IMR-90 (cell line): Measurements from ENCODE around the gene FUT6. TPM values are rescaled to one million over a fixed set of nuclear protein-coding genes. Genes with fewer than 3 reads are reported as not detected.

Experiments used
- ATAC-seq: fragments of 200-7000 bp; cut with Tn5 transposase; 2 replicates; pipeline ENCODE4 v1.9.1; 2020; ENCODE audit warnings: low read depth, mild to moderate bottlenecking, moderate library complexity
- BruUV-seq: library from RNA; stranded (reverse); fragments of 400-500 nt; replicated peaks from 2 replicates; lab custom pipeline; 2021; lab: Mats Ljungman, UMichigan
- CTCF ChIA-PET: fragments of 300-600 bp; formaldehyde crosslinking; extraction: SDS; loops from one replicate; lab custom pipeline; 2021; ENCODE audit warnings: antibody characterized with exemption; lab: Yijun Ruan, JAX
- POLR2A ChIA-PET: fragments of 300-600 bp; sonication (Branson Sonifier 250); formaldehyde crosslinking; loops from one replicate; lab custom pipeline; 2022; ENCODE audit warnings: antibody characterized with exemption; ENCODE audit not compliant: unreplicated experiment; lab: Charles Lee
- DNase-seq: peaks from one replicate; pipeline ENCODE4 v3.0.0; 2013
- H2AFZ ChIP-seq: replicated peaks from 2 replicates; pipeline ENCODE3; 2013; ENCODE audit warnings: low read length, mild to moderate bottlenecking; ENCODE audit not compliant: poor library complexity
- H2AK5ac ChIP-seq: 2 replicates; pipeline ENCODE4 v1.6.1; 2013; ENCODE audit warnings: low read depth, low read length, inconsistent platforms
- H2AK9ac ChIP-seq: replicated peaks from 2 replicates; pipeline ENCODE3; 2013; ENCODE audit warnings: mild to moderate bottlenecking, low read depth, low read length, moderate library complexity; ENCODE audit not compliant: poor library complexity
- H2BK120ac ChIP-seq: 2 replicates; pipeline ENCODE4 v1.6.1; 2013; ENCODE audit warnings: low read depth, low read length, inconsistent platforms
- H2BK15ac ChIP-seq: 3 replicates; pipeline ENCODE4 v1.6.1; 2013; ENCODE audit warnings: low read depth, low read length, inconsistent platforms
- H2BK20ac ChIP-seq: 2 replicates; pipeline ENCODE4 v1.6.1; 2013; ENCODE audit warnings: low read depth, mild to moderate bottlenecking, inconsistent platforms, low read length, moderate library complexity
- H2BK5ac ChIP-seq: 2 replicates; pipeline ENCODE4 v1.6.1; 2013; ENCODE audit warnings: mild to moderate bottlenecking, low read depth, low read length, inconsistent platforms; ENCODE audit not compliant: poor library complexity, severe bottlenecking
- H3K14ac ChIP-seq: replicated peaks from 2 replicates; pipeline ENCODE4 v1.6.1; 2013; ENCODE audit warnings: low read depth, low read length, inconsistent platforms
- H3K18ac ChIP-seq: 2 replicates; pipeline ENCODE4 v1.6.1; 2013; ENCODE audit warnings: low read depth, low read length, control low read depth
- H3K23ac ChIP-seq: 2 replicates; pipeline ENCODE4 v1.6.1; 2013; ENCODE audit warnings: low read depth, low read length, inconsistent platforms
- H3K27ac ChIP-seq: 2 replicates; pipeline ENCODE4 v1.5.1; 2013; ENCODE audit warnings: mild to moderate bottlenecking, control low read depth, low read length; ENCODE audit not compliant: insufficient read depth
- H3K27me3 ChIP-seq: 2 replicates; pipeline ENCODE4 v1.6.1; 2013; ENCODE audit warnings: low read length; ENCODE audit not compliant: control insufficient read depth, insufficient read depth
- H3K36me3 ChIP-seq: 2 replicates; pipeline ENCODE4 v1.6.1; 2013; ENCODE audit warnings: low read length, mixed read lengths; ENCODE audit not compliant: control insufficient read depth, insufficient read depth
- H3K4ac ChIP-seq: 2 replicates; pipeline ENCODE4 v1.6.1; 2013; ENCODE audit warnings: low read depth, low read length, inconsistent platforms
- H3K4me1 ChIP-seq: 2 replicates; pipeline ENCODE4 v1.6.1; 2013; ENCODE audit warnings: low read length, mixed read lengths; ENCODE audit not compliant: control insufficient read depth, insufficient read depth
- H3K4me2 ChIP-seq: 2 replicates; pipeline ENCODE4 v1.6.1; 2013; ENCODE audit warnings: low read depth, mild to moderate bottlenecking, control low read depth, low read length, moderate library complexity
- H3K4me3 ChIP-seq: 2 replicates; pipeline ENCODE4 v1.5.1; 2013; ENCODE audit warnings: low read depth, mild to moderate bottlenecking, control low read depth, low read length, moderate library complexity; ENCODE audit not compliant: insufficient read depth
- H3K56ac ChIP-seq: 2 replicates; pipeline ENCODE4 v1.6.1; 2013; ENCODE audit warnings: low read length, inconsistent platforms; ENCODE audit not compliant: insufficient read depth; ENCODE audit errors: extremely low read depth
- H3K79me1 ChIP-seq, 2 experiments: 2 replicates each; pipeline ENCODE4 v1.6.1; 2013; ENCODE audit warnings: low read length in 2 of 2, inconsistent platforms in 1 of 2, low read depth in 1 of 2
- H3K9ac ChIP-seq: 2 replicates; pipeline ENCODE4 v1.6.1; 2013; ENCODE audit warnings: low read depth, low read length, control low read depth
- H3K9me1 ChIP-seq: 2 replicates; pipeline ENCODE4 v1.6.1; 2013; ENCODE audit warnings: low read length, inconsistent platforms; ENCODE audit not compliant: insufficient read depth
- H3K9me3 ChIP-seq: 2 replicates; pipeline ENCODE4 v1.6.1; 2013; ENCODE audit warnings: low read length; ENCODE audit not compliant: control insufficient read depth, insufficient read depth
- H4K20me1 ChIP-seq: 2 replicates; pipeline ENCODE4 v1.6.1; 2013; ENCODE audit warnings: low read length, inconsistent platforms; ENCODE audit not compliant: insufficient read depth
- H4K5ac ChIP-seq: 2 replicates; pipeline ENCODE4 v1.6.1; 2013; ENCODE audit warnings: mild to moderate bottlenecking, low read depth, low read length, control low read depth
- H4K8ac ChIP-seq, 2 experiments: 2 replicates each; pipeline ENCODE4 v1.6.1; 2013; ENCODE audit warnings: low read depth in 2 of 2, low read length in 2 of 2, control low read depth in 1 of 2, inconsistent platforms in 1 of 2
- H4K91ac ChIP-seq: 2 replicates; pipeline ENCODE4 v1.6.1; 2013; ENCODE audit warnings: low read depth, low read length, inconsistent platforms; ENCODE audit not compliant: insufficient read depth
- BHLHE40 ChIP-seq: fragments of 150-350 bp; IDR thresholded peaks from 2 replicates; pipeline ENCODE4 v1.6.1; 2016; ENCODE audit warnings: mild to moderate bottlenecking, low read depth, low read length
- CEBPB ChIP-seq: IDR thresholded peaks from 2 replicates; pipeline ENCODE4 v1.6.1; 2012; ENCODE audit warnings: low read depth, low read length, improper control_type of control experiment
- CHD1 ChIP-seq: IDR thresholded peaks from 2 replicates; pipeline ENCODE4 v1.6.1; 2012; ENCODE audit warnings: low read depth, low read length, improper control_type of control experiment
- CTCF ChIP-seq: conservative IDR thresholded peaks from 2 replicates; pipeline ENCODE4 v1.5.1; 2012; ENCODE audit warnings: mild to moderate bottlenecking, low read depth, low read length, improper control_type of control experiment
- ELK1 ChIP-seq: fragments of 150-350 bp; IDR thresholded peaks from 2 replicates; pipeline ENCODE4 v1.6.1; 2016; ENCODE audit warnings: low read depth, mild to moderate bottlenecking, low read length, moderate library complexity, borderline replicate concordance
- FOS ChIP-seq: fragments of 150-350 bp; IDR thresholded peaks from 2 replicates; pipeline ENCODE4 v1.6.1; 2016; ENCODE audit warnings: low read depth, low read length
- MAFK ChIP-seq: IDR thresholded peaks from 2 replicates; pipeline ENCODE4 v1.6.1; 2012; ENCODE audit warnings: low read depth, low read length, improper control_type of control experiment
- MAZ ChIP-seq: IDR thresholded peaks from 2 replicates; pipeline ENCODE4 v1.6.1; 2012; ENCODE audit warnings: low read depth, mild to moderate bottlenecking, low read length, improper control_type of control experiment, moderate library complexity, borderline replicate concordance
- MXI1 ChIP-seq: IDR thresholded peaks from 2 replicates; pipeline ENCODE4 v1.6.1; 2012; ENCODE audit warnings: low read depth, mild to moderate bottlenecking, low read length, moderate library complexity, borderline replicate concordance
- NFE2L2 ChIP-seq: fragments of 150-350 bp; IDR thresholded peaks from 2 replicates; pipeline ENCODE4 v1.6.1; 2016; ENCODE audit warnings: low read depth, mild to moderate bottlenecking, low read length
- POLR2A ChIP-seq: IDR thresholded peaks from 2 replicates; pipeline ENCODE4 v1.6.1; 2012; ENCODE audit warnings: mild to moderate bottlenecking, low read depth, low read length
- RAD21 ChIP-seq: IDR thresholded peaks from 2 replicates; pipeline ENCODE4 v1.6.1; 2012; ENCODE audit warnings: low read length, improper control_type of control experiment
- RCOR1 ChIP-seq: IDR thresholded peaks from 2 replicates; pipeline ENCODE4 v1.6.1; 2012; ENCODE audit warnings: mild to moderate bottlenecking, low read length, improper control_type of control experiment; ENCODE audit not compliant: insufficient replicate concordance
- RFX5 ChIP-seq: IDR thresholded peaks from 2 replicates; pipeline ENCODE4 v1.8.0; 2012; ENCODE audit warnings: low read depth, mild to moderate bottlenecking, low read length, moderate library complexity
- SMC3 ChIP-seq: fragments of 150-350 bp; IDR thresholded peaks from 2 replicates; pipeline ENCODE4 v1.6.1; 2016; ENCODE audit warnings: low read depth, mild to moderate bottlenecking, antibody characterized with exemption, low read length, moderate library complexity
- USF2 ChIP-seq: fragments of 150-350 bp; IDR thresholded peaks from 2 replicates; pipeline ENCODE4 v1.6.1; 2017; ENCODE audit warnings: mild to moderate bottlenecking, antibody characterized with exemption, low read length, low read depth
- WGBS, 2 experiments: methylation state at CpG; one replicate each; pipeline versions ENCODE4 v1.1.5 to v1.1.7; 2013; ENCODE audit warnings: missing lambda C conversion rate in 2 of 2; ENCODE audit not compliant: insufficient read length in 1 of 2; ENCODE audit errors: extremely low coverage in 2 of 2; 5-methylcytosine and 5-hydroxymethylcytosine counted together
- dilution Hi-C: fragments of 300-500 bp; cut with HindIII; formaldehyde crosslinking; loops from one replicate; pipeline ENCODE4 v1.14.3; 2018; ENCODE audit warnings: low sequenced_read_pairs; ENCODE audit not compliant: unreplicated experiment
- in situ Hi-C: fragments of 300-500 bp; cut with MboI; formaldehyde crosslinking; loops from 3 replicates; pipeline ENCODE4 v1.14.3; 2019; ENCODE audit warnings: low sequenced_read_pairs, inconsistent platforms, mixed read lengths
- intact Hi-C: fragments of 100-400 bp; cut with micrococcal nuclease; formaldehyde crosslinking; loops from 2 replicates; pipeline ENCODE4 v1.10.0; 2022
- polyA plus RNA-seq, 3 experiments: library from polyadenylated mRNA; depleted of rRNA; stranded (reverse); fragments of >200 nt; gene quantifications; 2 replicates each; pipeline ENCODE4 v1.2.3, GENCODE V29; 2012; ENCODE audit warnings: low replicate concordance in 1 of 3
- total RNA-seq: library from RNA; depleted of rRNA; stranded (reverse); fragments of >200 nt; gene quantifications from 2 replicates; pipeline ENCODE4 v1.2.3, GENCODE V29; 2012

The FUT6 gene
- total and polyA plus RNA-seq, 2 of the 4 experiments (the other 2 are of a cell fraction): not detected

- no peaks in the 10 kb centered on the region for H3K79me1 ChIP-seq
- H2BK15ac ChIP-seq: no peak overlapping the region
- no peak for ATAC-seq
- H2BK5ac ChIP-seq: no peak overlapping the region
- no peaks in the 10 kb centered on the region for H3K36me3 ChIP-seq
- H2AFZ ChIP-seq: no peak overlapping the region
- no peak overlapping the region for H3K14ac ChIP-seq
- peaks cover 9% of the 10 kb centered on the region; the same call in 1 of the 2 replicates for H3K27me3 ChIP-seq
- H3K4ac ChIP-seq: no peak overlapping the region
- intact Hi-C loops: no loop called here
- in situ Hi-C loops: no loop called here
- ChIA-PET CTCF (no interaction called here), POLR2A (no interaction called here)
- no peaks in the 10 kb centered on the region for H3K4me1 ChIP-seq
- H4K20me1 ChIP-seq: no peaks in the 10 kb centered on the region
- H4K5ac ChIP-seq: no peak overlapping the region
- H2AK9ac ChIP-seq: no peak overlapping the region
- no peak overlapping the region for H3K4me2 ChIP-seq
- H3K56ac ChIP-seq: no peak overlapping the region
- dilution Hi-C loops: no loop called here
- DNase-seq: no peak
- no peak overlapping the region for H2AK5ac ChIP-seq
- TF ChIP-seq FOS (no peak), POLR2A (no peak), RCOR1 (no peak), MAZ (no peak), RAD21 (no peak), USF2 (no peak), BHLHE40 (no peak), ELK1 (no peak), RFX5 (no peak), SMC3 (no peak), MXI1 (no peak), MAFK (no peak), CHD1 (no peak), CTCF (no peak), NFE2L2 (no peak), CEBPB (no peak)
- H3K4me3 ChIP-seq: no peak overlapping the region
- BruUV-seq: no TSS peak
- WGBS, 2 experiments: no CpG with 5 or more reads among the region's 15 CpGs
- no peak overlapping the region for H4K8ac ChIP-seq
- H4K91ac ChIP-seq: no peak overlapping the region
- H3K18ac ChIP-seq: no peak overlapping the region
- H2BK20ac ChIP-seq: no peak overlapping the region
- H3K9me1 ChIP-seq: no peaks in the 10 kb centered on the region
- no peak overlapping the region for H2BK120ac ChIP-seq
- no peaks in the 10 kb centered on the region for H3K9me3 ChIP-seq
- H3K9ac ChIP-seq: no peak overlapping the region
- no peak overlapping the region for H3K27ac ChIP-seq
- no peak overlapping the region for H3K23ac ChIP-seq
These were observed 1.6 kb downstream of the FUT6 start for GRCh38 chr19:5837761-5838352.
